ENCODE data around the gene BABAM2.

GRCh38 chr2:27844821-27845255 is 45.7 kb upstream of the BABAM2 start:
- no peak for TF ChIP-seq CTCF (IDR thresholded peaks at IDR 0.05)
- no peak for TF ChIP-seq POLR2A (IDR thresholded peaks at IDR 0.05)

Measured in right lobe of liver (tissue), 4 donors.